ENCODE data around the gene IL16. TPM values are rescaled to one million over a fixed set of nuclear protein-coding genes. Genes with fewer than 3 reads are reported as not detected.

The IL16 gene
- total RNA-seq, 1 donor from 2014 or later = 8.5 TPM

DNA sequence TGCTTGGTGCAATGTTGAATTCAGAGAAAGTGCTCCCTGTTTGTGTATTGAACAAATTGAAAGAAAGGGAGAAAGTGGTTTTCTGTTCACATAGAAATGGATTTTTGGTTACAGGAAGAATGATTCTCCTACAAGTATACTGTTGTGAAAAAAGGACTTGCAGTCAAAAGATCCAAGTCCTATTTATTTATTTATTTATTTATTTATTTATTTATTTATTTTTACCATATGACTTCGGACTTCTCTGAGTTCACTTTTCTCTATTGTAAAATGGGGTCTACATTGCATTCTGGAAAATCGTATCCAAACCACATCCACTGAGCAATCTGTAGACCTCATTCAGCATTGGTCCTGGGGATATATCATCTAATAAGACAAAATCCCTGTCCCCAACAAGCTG lies 81.2 kb downstream of the IL16 start:
- Histone ChIP-seq H3K9me3 (peaks cover 4 to 7% of the 10 kb centered on the region in 2 donors), H3K27ac (no peak overlapping the region), H3K27me3 (no peaks in the 10 kb centered on the region), H3K4me3 (no peak overlapping the region), H3K36me3 (no peaks in the 10 kb centered on the region), H3K4me1 (peaks cover 0 to 8% of the 10 kb centered on the region in 2 donors)
- no peak for DNase-seq (ENCODE audit: low spot score in 2 of 2)
- intact Hi-C loops (cut with DNase I) = loop anchor here (5.0 kb wide), 1 partner anchor 204 kb away; no protein-coding TSS in a partner anchor
- TF ChIP-seq, protein P1, sequence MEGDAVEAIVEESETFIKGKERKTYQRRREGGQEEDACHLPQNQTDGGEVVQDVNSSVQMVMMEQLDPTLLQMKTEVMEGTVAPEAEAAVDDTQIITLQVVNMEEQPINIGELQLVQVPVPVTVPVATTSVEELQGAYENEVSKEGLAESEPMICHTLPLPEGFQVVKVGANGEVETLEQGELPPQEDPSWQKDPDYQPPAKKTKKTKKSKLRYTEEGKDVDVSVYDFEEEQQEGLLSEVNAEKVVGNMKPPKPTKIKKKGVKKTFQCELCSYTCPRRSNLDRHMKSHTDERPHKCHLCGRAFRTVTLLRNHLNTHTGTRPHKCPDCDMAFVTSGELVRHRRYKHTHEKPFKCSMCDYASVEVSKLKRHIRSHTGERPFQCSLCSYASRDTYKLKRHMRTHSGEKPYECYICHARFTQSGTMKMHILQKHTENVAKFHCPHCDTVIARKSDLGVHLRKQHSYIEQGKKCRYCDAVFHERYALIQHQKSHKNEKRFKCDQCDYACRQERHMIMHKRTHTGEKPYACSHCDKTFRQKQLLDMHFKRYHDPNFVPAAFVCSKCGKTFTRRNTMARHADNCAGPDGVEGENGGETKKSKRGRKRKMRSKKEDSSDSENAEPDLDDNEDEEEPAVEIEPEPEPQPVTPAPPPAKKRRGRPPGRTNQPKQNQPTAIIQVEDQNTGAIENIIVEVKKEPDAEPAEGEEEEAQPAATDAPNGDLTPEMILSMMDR (IDR thresholded peaks at IDR 0.05) = no peak

DNA sequence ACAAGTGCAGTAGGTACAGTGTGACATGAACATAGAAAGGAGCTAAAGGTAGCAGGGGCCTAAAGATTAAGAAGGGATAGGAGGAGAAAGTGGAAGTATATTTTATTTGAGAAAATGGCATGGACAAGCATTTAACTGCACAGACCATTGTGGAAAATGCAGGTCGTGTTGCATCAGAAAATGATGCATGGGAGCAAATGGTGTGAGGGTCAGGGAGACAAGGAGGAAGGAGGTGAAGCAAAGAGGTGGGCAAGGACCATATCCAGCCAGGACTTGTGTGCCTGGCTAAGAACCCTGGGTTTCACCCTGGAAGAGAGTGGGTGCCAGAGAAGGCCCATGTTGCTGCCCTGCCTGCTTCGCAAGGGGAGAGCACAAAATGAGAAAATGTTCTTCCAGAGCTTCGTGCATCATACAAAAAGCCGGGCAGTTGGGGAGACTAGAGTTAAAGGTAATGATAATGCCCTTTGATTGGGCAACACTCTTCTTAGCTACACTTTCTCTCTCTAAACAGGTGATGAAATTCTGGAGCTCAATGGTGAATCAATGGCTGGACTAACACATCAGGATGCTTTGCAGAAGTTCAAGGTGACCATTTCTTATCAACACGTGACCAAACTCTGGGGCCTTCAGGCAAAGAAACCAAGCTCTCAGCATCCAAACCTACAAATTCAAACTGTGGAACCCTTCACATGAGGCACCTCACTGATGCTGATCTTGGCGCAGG lies 81.8 kb downstream of the IL16 start:
- peaks cover 4 to 7% of the 10 kb centered on the region in 2 donors for H3K9me3 ChIP-seq
- TF ChIP-seq, protein P1 (IDR thresholded peaks at IDR 0.05) = no peak

DNA sequence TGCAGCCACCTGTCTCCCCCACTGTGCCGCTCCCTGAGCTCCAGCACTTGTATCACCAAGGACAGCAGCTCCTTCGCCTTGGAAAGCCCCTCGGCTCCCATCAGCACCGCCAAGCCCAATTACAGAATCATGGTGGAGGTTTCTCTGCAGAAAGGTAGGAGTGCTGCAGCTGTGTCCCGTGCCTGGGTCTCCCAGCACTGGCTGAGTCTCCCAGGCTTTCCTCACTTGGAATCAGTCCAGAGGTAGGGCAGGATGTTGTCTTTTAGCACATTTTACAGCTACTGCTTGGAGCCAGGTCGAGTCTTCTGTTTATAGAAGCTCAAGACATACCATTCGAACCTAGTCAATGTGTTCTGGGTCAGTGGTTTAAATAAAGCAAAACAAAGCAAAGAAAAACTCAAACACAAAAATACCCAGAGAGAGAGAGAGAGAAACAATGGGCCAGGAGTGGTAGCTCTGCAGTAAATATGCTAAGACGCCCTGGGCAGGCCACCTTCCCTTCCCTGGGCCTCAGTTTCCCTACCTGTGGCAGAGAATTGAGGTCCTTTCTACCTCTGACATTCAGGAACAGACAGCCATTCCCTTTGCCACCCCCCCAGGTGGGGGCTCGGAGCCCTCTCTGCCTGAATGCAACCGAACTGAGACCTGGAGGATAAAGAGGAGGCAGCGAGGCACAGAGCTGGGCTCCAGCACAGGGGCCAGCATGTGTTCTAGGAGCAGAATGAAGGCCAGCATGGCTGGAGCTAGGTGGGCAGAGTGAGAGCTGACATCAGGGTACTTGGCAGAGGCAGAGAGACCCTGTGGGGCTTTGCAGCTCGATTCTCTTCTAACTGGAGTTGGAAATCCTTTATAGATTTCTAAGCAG lies 83.2 kb downstream of the IL16 start:
- Histone ChIP-seq H3K9me3 (peaks cover 4 to 7% of the 10 kb centered on the region in 2 donors), H3K27me3 (no peaks in the 10 kb centered on the region), H3K4me1 (peaks cover 0 to 7% of the 10 kb centered on the region in 2 donors), H3K36me3 (no peaks in the 10 kb centered on the region), H3K27ac (no peak overlapping the region), H3K4me3 (no peak overlapping the region)
- peak in 1 of 2 donors; percentile 59 for DNase-seq (ENCODE audit: low spot score in 2 of 2)
- TF ChIP-seq, protein P1 (IDR thresholded peaks at IDR 0.05) = no peak
- intact Hi-C loops (cut with DNase I) = loop anchor here (5.0 kb wide), 1 partner anchor 202 kb away; no protein-coding TSS in a partner anchor

More for the DNA sequence above, 81.8 kb downstream of the IL16 start:
- peak in 1 of 2 donors; percentile 27 for DNase-seq (ENCODE audit: low spot score in 2 of 2)
- Histone ChIP-seq H3K4me3 (no peak overlapping the region), H3K27ac (no peak overlapping the region), H3K4me1 (peaks cover 0 to 8% of the 10 kb centered on the region in 2 donors), H3K36me3 (no peaks in the 10 kb centered on the region), H3K27me3 (no peaks in the 10 kb centered on the region)
- intact Hi-C loops (cut with DNase I) = loop anchor here (5.0 kb wide), 1 partner anchor 204 kb away; no protein-coding TSS in a partner anchor

DNA sequence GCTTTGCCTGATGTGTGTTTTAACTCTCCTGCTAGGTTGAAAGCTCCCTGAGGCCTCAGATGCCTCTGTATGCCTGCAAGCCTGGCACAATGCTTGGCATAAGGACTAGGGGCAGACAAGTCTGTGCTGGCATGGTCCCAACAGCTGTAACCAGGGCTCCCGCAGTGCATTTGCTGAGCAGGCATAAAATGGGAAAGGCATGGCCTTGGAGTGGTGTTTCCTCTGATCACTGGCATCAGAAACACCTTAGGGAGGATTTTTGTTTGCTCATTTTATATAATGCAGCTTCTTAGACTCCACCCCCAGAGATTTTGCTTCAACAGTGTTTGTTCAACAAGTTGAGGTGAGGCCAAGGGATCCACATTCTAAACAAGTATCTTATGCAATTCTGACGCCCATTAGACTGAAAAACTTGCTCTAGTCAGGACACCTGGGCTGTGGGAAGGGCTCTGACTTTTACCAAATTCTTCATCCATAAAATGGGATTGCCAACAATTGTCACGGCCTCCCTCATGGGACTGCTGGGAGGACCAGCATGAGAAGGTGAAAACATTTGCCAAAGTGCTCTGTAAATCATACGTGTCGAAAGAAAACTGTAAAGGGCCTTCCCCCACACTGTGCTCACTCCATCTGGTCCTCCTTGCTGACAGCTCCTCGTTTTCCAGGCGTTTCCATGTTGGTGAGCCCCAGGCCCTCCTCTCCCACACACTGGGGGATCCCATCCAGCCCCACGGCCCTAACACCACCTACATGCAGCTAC lies 84.2 kb downstream of the IL16 start:
- Histone ChIP-seq H3K27me3 (no peaks in the 10 kb centered on the region), H3K27ac (no peak overlapping the region), H3K4me3 (no peak overlapping the region), H3K9me3 (peaks cover 4 to 7% of the 10 kb centered on the region in 2 donors), H3K36me3 (no peaks in the 10 kb centered on the region), H3K4me1 (peaks cover 0 to 3% of the 10 kb centered on the region in 2 donors)
- intact Hi-C loops (cut with DNase I) = no loop called here
- DNase-seq (ENCODE audit: low spot score in 2 of 2) = no peak
- TF ChIP-seq, protein P1 (IDR thresholded peaks at IDR 0.05) = no peak

DNA sequence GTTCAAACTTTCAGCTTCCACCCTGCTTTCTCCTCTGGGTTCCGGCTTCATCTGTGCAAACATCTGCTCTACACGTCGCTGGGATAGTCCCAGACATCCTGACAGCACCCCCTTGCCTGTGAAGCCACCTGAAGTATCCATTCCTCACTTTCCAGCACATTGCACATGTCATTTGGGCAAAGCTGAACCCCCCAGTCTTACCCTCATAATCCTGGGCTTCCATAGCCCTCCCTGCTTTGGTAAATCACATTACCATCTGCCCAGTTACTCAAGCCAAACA lies 84.7 kb downstream of the IL16 start:
- Histone ChIP-seq H3K9me3 (peaks cover 4 to 7% of the 10 kb centered on the region in 2 donors), H3K4me1 (no peaks in the 10 kb centered on the region), H3K36me3 (no peaks in the 10 kb centered on the region), H3K27me3 (no peaks in the 10 kb centered on the region), H3K4me3 (no peak overlapping the region), H3K27ac (no peak overlapping the region)
- TF ChIP-seq, protein P1 (IDR thresholded peaks at IDR 0.05) = no peak
- intact Hi-C loops (cut with DNase I) = no loop called here
- peak in 1 of 2 donors; percentile 54 for DNase-seq (ENCODE audit: low spot score in 2 of 2)
